ENCODE measurements around the gene CACNA1G.

- TF ChIP-seq POLR2A (IDR thresholded peaks at IDR 0.05) (peak in 1 of 2 donors; percentile 25), CTCF (IDR thresholded peaks at IDR 0.05) (peak in 1 of 3 experiments; percentile 13), POLR2AphosphoS5 (IDR thresholded peaks at IDR 0.05; ENCODE audit: insufficient read depth in 1 of 2, low read depth in 1 of 2) (peak in 1 of 2 donors; percentile 60)
Observed at GRCh38 chr17:50541716-50542688, 18.5 kb upstream of the CACNA1G start.

Data from vagina (tissue), 2 donors.